ENCODE data around the gene NFE2L3.

- no peak for TF ChIP-seq CTCF (conservative IDR thresholded peaks at IDR 0.05)
- TF ChIP-seq ZFX (IDR thresholded peaks at IDR 0.05): no peak
These were observed 76.0 kb downstream of the NFE2L3 start for GRCh38 chr7:26227987-26228386.

All from C4-2B (cell line).